HepG2 (cell line): Measurements from ENCODE around the gene TMEM131L. TPM values are rescaled to one million over a fixed set of nuclear protein-coding genes. Genes with fewer than 3 reads are reported as not detected.

Source experiments
- BRD4 ChIP-seq: sonication (generic); formaldehyde crosslinking; IDR thresholded peaks from 2 replicates; pipeline ENCODE4 v1.4.0; 2020; ENCODE audit warnings: missing genetic modification reagents
- CC2D1A ChIP-seq: sonication (generic); formaldehyde crosslinking; IDR thresholded peaks from 2 replicates; pipeline ENCODE4 v1.8.1; 2023; ENCODE audit warnings: mild to moderate bottlenecking, missing genetic modification reagents
- GATAD1 ChIP-seq: IDR thresholded peaks from 2 replicates; pipeline ENCODE4 v1.6.1; 2016; ENCODE audit warnings: missing genetic modification reagents, missing compliant biosample characterization
- GLI4 ChIP-seq: sonication (generic); formaldehyde crosslinking; IDR thresholded peaks from 2 replicates; pipeline ENCODE4 v1.5.1; 2020; ENCODE audit warnings: missing genetic modification reagents, mild to moderate bottlenecking, moderate library complexity, borderline replicate concordance
- GMEB1 ChIP-seq: sonication (generic); formaldehyde crosslinking; IDR thresholded peaks from 2 replicates; pipeline ENCODE4 v1.5.1; 2020; ENCODE audit warnings: missing genetic modification reagents, mild to moderate bottlenecking, borderline replicate concordance
- HMGXB4 ChIP-seq, 2 experiments: sonication (generic) in 1 of 2; formaldehyde crosslinking in 1 of 2; IDR thresholded peaks; 2 replicates each; pipeline versions ENCODE4 v1.4.0 to v1.6.1; 2018 to 2020; ENCODE audit warnings: missing genetic modification reagents in 2 of 2, borderline replicate concordance in 1 of 2, low read depth in 1 of 2, mild to moderate bottlenecking in 1 of 2, missing biosample characterization in 1 of 2
- HNF4A ChIP-seq: sonication (generic); formaldehyde crosslinking; IDR thresholded peaks from 2 replicates; pipeline ENCODE4 v1.4.0; 2020; ENCODE audit warnings: missing genetic modification reagents
- HOXA3 ChIP-seq: sonication (generic); formaldehyde crosslinking; IDR thresholded peaks from 2 replicates; pipeline ENCODE4 v1.5.0; 2020; ENCODE audit warnings: missing genetic modification reagents
- KLF12 ChIP-seq: sonication (generic); formaldehyde crosslinking; IDR thresholded peaks from 2 replicates; pipeline ENCODE4 v1.4.0; 2020; ENCODE audit warnings: missing genetic modification reagents, borderline replicate concordance
- MYNN ChIP-seq: sonication (generic); formaldehyde crosslinking; IDR thresholded peaks from 2 replicates; pipeline ENCODE4 v1.4.0; 2020; ENCODE audit warnings: mild to moderate bottlenecking, low read depth, missing genetic modification reagents
- NPAS2 ChIP-seq: sonication (generic); formaldehyde crosslinking; IDR thresholded peaks from 2 replicates; pipeline ENCODE4 v1.8.0; 2022; ENCODE audit warnings: mild to moderate bottlenecking, missing genetic modification reagents, borderline replicate concordance
- TARDBP ChIP-seq: sonication (generic); formaldehyde crosslinking; IDR thresholded peaks from 2 replicates; pipeline ENCODE4 v1.8.0; 2022; ENCODE audit warnings: mild to moderate bottlenecking, missing genetic modification reagents
- THAP11 ChIP-seq: IDR thresholded peaks from 2 replicates; pipeline ENCODE4 v1.6.1; 2016; ENCODE audit warnings: missing biosample characterization, missing genetic modification reagents
- THYN1 ChIP-seq: sonication (generic); formaldehyde crosslinking; IDR thresholded peaks from 2 replicates; pipeline ENCODE4 v1.8.1; 2023; ENCODE audit warnings: low read depth, mild to moderate bottlenecking, moderate library complexity, missing genetic modification reagents, borderline replicate concordance
- UBTF ChIP-seq: sonication (generic); formaldehyde crosslinking; IDR thresholded peaks from 2 replicates; pipeline ENCODE4 v1.4.0; 2020; ENCODE audit warnings: mild to moderate bottlenecking, missing genetic modification reagents
- ZBTB1 ChIP-seq: sonication (generic); formaldehyde crosslinking; IDR thresholded peaks from 2 replicates; pipeline ENCODE4 v1.4.0; 2020; ENCODE audit warnings: missing genetic modification reagents, borderline replicate concordance
- ZNF101 ChIP-seq: sonication (generic); formaldehyde crosslinking; IDR thresholded peaks from 2 replicates; pipeline ENCODE4 v1.4.0; 2020; ENCODE audit warnings: mild to moderate bottlenecking, low read depth, missing genetic modification reagents, borderline replicate concordance
- ZNF350 ChIP-seq: sonication (generic); formaldehyde crosslinking; IDR thresholded peaks from 2 replicates; pipeline ENCODE4 v1.4.0; 2020; ENCODE audit warnings: mild to moderate bottlenecking, low read depth, missing genetic modification reagents, borderline replicate concordance
- ZNF354B ChIP-seq: sonication (generic); formaldehyde crosslinking; IDR thresholded peaks from 2 replicates; pipeline ENCODE4 v1.8.0; 2022; ENCODE audit warnings: mild to moderate bottlenecking, missing genetic modification reagents
- ZNF446 ChIP-seq: sonication (generic); formaldehyde crosslinking; IDR thresholded peaks from 2 replicates; pipeline ENCODE4 v1.5.0; 2020; ENCODE audit warnings: mild to moderate bottlenecking, missing genetic modification reagents
- ZNF451 ChIP-seq: sonication (generic); formaldehyde crosslinking; IDR thresholded peaks from 2 replicates; pipeline ENCODE4 v1.5.0; 2020; ENCODE audit warnings: mild to moderate bottlenecking, missing genetic modification reagents
- ZNF530 ChIP-seq: sonication (generic); formaldehyde crosslinking; IDR thresholded peaks from 2 replicates; pipeline ENCODE4 v1.5.0; 2020; ENCODE audit warnings: low read depth, mild to moderate bottlenecking, missing genetic modification reagents
- ZNF720 ChIP-seq: sonication (generic); formaldehyde crosslinking; IDR thresholded peaks from 2 replicates; pipeline ENCODE4 v1.4.0; 2020; ENCODE audit warnings: missing genetic modification reagents
- ZNF788 ChIP-seq: sonication (generic); formaldehyde crosslinking; IDR thresholded peaks from 2 replicates; pipeline ENCODE4 v1.5.0; 2020; ENCODE audit warnings: mild to moderate bottlenecking, missing genetic modification reagents, borderline replicate concordance
- polyA plus RNA-seq, 8 experiments: library from polyadenylated mRNA; depleted of rRNA in 3 of 8; stranded (reverse) in 7 of 8; unstranded in 1 of 8; fragments of >200 nt; fragmentation: Illumina TruSeq in 4 of 8; extraction: Trizol in 4 of 8; gene quantifications; 2 replicates each; pipeline versions ENCODE4 v1.2.1 to v1.2.3, GENCODE V29; 2011 to 2016; ENCODE audit warnings: low read depth in 4 of 8, missing spikeins in 1 of 8, mixed read lengths in 1 of 8; ENCODE audit not compliant: insufficient read depth in 1 of 8
- total RNA-seq, 5 experiments: library from RNA; depleted of rRNA; stranded (reverse); fragments of >200 nt; fragmentation: Illumina TruSeq; extraction: Trizol; gene quantifications; 2 replicates each; pipeline ENCODE4 v1.2.3, GENCODE V29; 2016; ENCODE audit warnings: low read depth in 1 of 5

The TMEM131L gene
- total and polyA plus RNA-seq, 2 of the 13 experiments (the other 11 are each of a cell fraction or from before 2014, with no cell fraction given): 2.2 to 4.5 TPM

GRCh38 chr4:153564630-153565525 is 98.7 kb downstream of the TMEM131L start (continued):
- no peak for TF ChIP-seq MYNN
- 0 out of 4 replicates have a peak, but pooled peaks of 1 of the 2 experiments have one; percentile 18 for TF ChIP-seq HMGXB4 (CRISPR knock-in tag; IDR thresholded peaks at IDR 0.05; ENCODE audit: borderline replicate concordance in 1 of 2, low read depth in 1 of 2)
- no peak for TF ChIP-seq ZBTB1 (CRISPR knock-in tag)
- no peak for TF ChIP-seq NPAS2 (CRISPR knock-in tag)
- no peak for TF ChIP-seq ZNF451 (CRISPR knock-in tag)
- TF ChIP-seq TARDBP: peak; percentile 76; the same call in 1 of the 2 replicates
- no peak for TF ChIP-seq ZNF788 (CRISPR knock-in tag)
- TF ChIP-seq ZNF720 (CRISPR knock-in tag): no peak
- peak; percentile 95 for TF ChIP-seq HOXA3 (CRISPR knock-in tag)
- TF ChIP-seq KLF12 (CRISPR knock-in tag): no peak
- TF ChIP-seq THAP11 (CRISPR knock-in tag): peak; percentile 76
- no peak for TF ChIP-seq GATAD1
- TF ChIP-seq GMEB1 (CRISPR knock-in tag): no peak
- no peak for TF ChIP-seq ZNF350 (CRISPR knock-in tag)
- no peak for TF ChIP-seq GLI4 (CRISPR knock-in tag)
- TF ChIP-seq HNF4A (CRISPR knock-in tag): peak; percentile 99
- TF ChIP-seq BRD4 (CRISPR knock-in tag): no peak
- no peak for TF ChIP-seq UBTF (CRISPR knock-in tag)
- no peak for TF ChIP-seq THYN1
- TF ChIP-seq ZNF101: no peak
- no peak for TF ChIP-seq ZNF354B (CRISPR knock-in tag)
- TF ChIP-seq ZNF530 (CRISPR knock-in tag): no peak
- TF ChIP-seq CC2D1A: no peak
- TF ChIP-seq ZNF446 (CRISPR knock-in tag): no peak
